ENCODE results near the gene SOD2.

- TF ChIP-seq CTCF (tag by site-specific recombination; IDR thresholded peaks at IDR 0.05) (peak; percentile 33; the same call in 1 of the 2 replicates), SALL2 (tag by site-specific recombination; IDR thresholded peaks at IDR 0.05; ENCODE audit: borderline replicate concordance) (no peak), ZNF280C (tag by site-specific recombination; IDR thresholded peaks at IDR 0.05) (no peak), REST (tag by site-specific recombination; IDR thresholded peaks at IDR 0.05) (no peak), ZNF239 (tag by site-specific recombination; IDR thresholded peaks at IDR 0.05) (no peak), ZNF391 (tag by site-specific recombination; IDR thresholded peaks at IDR 0.05; ENCODE audit: borderline replicate concordance, low read depth) (no peak), ZNF549 (tag by site-specific recombination; IDR thresholded peaks at IDR 0.05) (no peak), ZNF280D (tag by site-specific recombination; IDR thresholded peaks at IDR 0.05) (no peak), ZBTB21 (tag by site-specific recombination; IDR thresholded peaks at IDR 0.05) (no peak), ZNF623 (tag by site-specific recombination; IDR thresholded peaks at IDR 0.05) (no peak), ZNF366 (tag by site-specific recombination; conservative IDR thresholded peaks at IDR 0.05) (no peak), ZBTB1 (tag by site-specific recombination; IDR thresholded peaks at IDR 0.05) (no peak)
Measured at GRCh38 chr6:159720708-159721107, 27.7 kb upstream of the SOD2 start.
